ENCODE data around the gene CLSTN2.

Gene CLSTN2

DNA sequence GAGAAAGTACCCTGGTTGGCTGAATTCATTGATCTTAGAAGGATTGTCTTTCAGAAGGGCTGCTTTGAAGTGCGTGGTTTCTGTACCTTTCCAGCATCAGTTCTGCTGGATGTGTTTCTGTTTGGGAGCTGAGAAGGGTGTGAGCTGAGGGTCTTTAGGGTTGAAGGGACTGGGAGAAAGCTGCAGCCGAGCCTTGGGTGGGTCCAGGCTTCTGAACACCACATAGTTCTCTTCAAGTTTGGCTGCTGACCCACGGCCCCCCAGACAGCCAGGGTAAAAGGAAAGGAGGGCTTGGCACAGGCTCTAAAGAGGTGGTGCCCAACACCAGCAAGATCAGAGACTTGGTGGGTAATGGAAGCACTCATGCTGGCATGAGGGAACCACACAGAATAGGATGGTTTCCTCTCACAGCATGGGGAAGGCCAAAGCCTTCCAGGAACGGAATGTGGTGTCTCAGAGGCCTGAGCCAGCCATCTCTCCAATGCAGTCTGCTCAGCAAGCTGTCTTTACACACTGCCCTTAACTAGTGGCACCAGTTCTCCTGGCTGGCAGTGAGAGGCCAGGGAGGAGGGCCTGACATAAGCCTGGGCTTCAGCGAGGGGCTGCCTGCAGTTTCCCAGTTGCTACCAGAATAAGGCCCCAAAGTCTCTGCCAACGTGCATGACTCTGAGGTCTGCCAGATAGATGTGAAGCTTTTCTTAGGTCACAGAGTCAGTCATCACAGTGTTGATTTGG lies 503.9 kb downstream of the CLSTN2 start:
- DNase-seq = no peak

- DNase-seq = no peak
Observed at GRCh38 chr3:140439527-140439926, 504.5 kb downstream of the CLSTN2 start.

- DNase-seq = no peak
Observed at GRCh38 chr3:140440446-140440845, 505.5 kb downstream of the CLSTN2 start.

DNA sequence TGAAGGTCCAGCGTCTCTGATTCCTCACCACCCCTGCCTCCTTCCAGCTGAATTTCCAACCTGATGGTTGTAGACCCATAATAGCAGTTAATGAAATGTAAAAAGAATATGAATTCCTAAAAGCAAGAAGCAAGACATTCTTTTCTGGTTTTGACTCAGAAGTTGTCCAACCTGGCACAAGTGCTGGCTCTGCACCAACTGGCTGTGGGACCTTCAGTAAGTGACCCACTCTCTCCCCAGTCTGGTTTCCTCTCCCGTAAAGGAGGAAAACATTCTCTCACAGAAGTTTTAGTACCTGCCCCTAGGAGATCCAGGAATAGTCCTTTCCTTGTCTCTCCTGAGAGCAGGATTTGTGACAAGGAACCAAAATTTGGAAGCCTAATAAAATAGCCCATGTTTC lies 506.0 kb downstream of the CLSTN2 start:
- no peak for DNase-seq

DNA sequence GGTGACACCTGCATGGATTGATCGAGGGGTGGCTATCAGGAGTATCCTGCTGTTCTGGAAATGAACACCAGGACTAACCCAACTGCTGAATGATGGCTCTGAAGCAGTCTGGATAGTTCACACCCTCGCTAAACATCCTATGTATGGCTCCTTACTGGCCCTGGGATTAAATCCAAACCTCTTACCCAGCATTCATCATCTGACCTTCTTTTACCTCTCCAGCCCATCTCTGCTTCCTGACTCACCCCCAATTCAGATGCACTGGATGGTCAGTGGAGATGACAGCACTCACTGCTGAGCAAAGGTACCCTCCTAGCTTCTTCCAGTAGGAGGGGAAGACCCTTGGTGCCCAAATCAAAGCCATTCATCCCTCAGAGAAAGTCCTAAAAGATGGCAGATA lies 507.6 kb downstream of the CLSTN2 start:
- no peak for DNase-seq

DNA sequence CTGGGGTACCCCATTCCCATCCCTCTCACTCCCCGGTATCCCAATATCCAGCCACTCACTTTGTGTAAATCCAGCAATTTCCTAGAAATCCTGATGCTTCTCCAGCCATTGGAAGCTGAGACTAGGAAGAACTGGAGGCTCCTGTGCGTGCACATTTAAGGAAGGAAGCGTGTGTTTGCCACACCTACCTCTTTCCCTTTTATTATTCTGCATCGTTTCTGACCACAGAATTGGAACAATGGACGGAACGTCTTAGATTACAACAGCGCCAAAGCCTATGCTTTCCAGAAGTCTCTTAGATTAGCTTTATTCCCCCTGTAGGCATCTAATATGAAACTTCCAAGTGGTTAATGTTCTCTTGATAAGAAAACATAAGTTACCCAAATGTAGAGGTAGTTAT lies 508.1 kb downstream of the CLSTN2 start:
- DNase-seq = no peak

DNA sequence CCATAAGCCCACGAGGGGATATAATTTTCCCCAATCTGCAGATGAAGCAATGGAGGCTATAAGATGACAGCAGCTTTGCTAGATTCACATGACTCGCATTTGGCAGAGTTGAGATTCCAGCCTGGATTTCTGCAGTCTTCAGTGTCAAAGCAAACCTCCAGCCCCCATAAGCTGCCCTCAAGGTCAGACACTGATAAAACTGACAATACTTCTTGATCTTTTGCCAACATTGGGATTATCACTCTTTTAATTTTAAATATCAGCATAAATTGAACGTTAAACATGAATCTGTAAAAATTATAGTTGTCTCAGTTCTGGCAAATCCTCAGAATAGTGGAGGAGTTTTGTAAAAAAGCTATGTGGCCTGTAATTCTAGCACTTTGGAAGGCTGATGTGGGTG lies 508.8 kb downstream of the CLSTN2 start:
- no peak for DNase-seq

GRCh38 chr3:140446734-140447133 lies 511.7 kb downstream of the CLSTN2 start:
- DNase-seq = no peak

- no peak for DNase-seq
Observed at GRCh38 chr3:140447136-140447535, 512.2 kb downstream of the CLSTN2 start.

- DNase-seq = no peak
Observed at GRCh38 chr3:140448001-140448400, 513.0 kb downstream of the CLSTN2 start.

DNA sequence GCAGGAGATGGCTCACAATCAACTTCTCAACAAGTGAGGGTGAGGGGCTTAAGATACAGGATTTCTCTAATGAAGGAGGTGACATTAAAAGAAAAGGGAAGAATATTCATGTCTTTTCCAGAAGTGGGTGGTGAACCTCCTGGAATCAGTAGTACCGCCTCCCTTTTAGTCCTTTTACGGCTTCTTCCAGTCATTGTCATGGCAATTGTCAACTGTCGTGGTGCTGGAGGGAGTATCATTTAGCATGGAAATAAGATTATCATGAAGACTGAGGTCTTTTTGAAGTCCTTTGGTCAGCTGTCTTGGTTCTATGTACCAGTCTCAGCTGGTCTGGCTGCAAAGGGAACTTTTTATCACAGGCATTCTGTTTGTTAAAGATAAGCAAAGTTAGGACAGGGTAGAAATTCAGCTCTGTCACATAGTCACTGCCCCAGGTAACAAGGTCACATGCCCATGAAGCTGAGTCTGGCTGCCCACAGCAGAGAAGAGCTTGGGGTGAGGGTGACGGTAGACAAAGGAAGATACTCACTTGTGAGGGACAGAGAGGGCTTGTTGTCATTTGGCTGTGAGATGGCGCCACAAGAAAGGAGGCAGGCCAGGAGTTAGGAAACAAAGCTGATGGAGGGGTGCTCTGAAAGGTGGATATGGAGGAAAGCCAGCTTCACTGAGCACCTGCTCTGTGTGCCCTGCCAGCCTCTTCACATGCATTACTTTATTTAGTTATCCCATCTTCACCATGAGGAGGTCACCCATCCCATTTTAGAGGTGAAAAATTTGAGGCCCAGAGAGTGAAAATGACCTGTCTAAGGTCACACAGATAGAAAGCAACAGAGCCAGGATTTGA lies 514.6 kb downstream of the CLSTN2 start:
- DNase-seq = no peak

DNA sequence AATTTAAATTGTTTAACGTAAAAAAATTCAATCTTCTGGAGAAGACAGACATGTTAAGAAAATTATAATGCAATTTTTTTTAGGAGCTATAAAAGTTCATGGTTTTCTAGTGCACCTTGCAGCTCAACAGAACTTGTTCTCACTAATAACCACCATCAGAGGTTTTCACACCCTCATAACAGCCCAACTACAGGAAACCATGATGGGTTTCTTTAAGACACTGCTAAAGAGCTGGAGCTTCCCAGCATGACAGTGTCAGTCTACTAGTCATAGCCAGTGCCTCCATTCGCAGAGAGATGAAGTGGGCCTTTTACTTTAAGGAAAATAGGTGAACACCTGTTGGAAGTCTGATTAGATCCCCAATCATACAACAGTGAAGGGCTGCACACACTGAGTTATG lies 518.8 kb downstream of the CLSTN2 start:
- DNase-seq = no peak

DNA sequence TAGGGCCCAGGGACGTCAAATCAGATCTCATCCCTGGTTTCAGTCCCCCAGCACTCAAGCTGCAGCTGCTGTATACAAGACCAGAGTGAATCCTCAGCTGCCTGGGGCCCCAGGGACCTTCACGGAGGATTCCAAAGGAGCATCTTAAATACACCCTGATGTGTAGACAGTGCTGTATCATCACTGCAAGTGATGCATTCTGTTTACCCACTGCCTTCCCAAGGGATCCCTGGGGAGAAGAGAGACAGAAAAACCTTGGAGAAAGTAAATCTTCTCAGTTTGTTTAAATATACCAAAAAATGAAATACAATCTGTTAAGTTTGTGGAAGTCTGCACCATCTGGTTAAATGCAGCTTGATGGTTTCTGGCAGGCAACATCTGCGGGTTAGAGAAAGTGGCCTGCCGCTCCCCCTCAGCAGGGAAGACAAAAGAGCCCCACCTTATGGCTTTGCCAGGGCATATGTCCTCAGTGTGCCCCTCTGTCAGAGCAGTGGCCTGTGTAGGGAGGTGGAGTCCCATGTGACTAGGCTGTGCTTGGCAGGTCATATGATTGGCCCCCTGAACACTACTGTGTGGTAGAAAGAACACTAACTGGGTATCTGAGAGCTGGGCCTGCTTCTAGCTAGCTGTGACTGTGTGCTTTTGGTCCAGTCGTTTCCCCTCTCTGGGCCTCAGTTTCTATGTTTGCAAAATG lies 520.7 kb downstream of the CLSTN2 start:
- DNase-seq = no peak

- DNase-seq = no peak
Observed at GRCh38 chr3:140456974-140457373, 522.0 kb downstream of the CLSTN2 start.

DNA sequence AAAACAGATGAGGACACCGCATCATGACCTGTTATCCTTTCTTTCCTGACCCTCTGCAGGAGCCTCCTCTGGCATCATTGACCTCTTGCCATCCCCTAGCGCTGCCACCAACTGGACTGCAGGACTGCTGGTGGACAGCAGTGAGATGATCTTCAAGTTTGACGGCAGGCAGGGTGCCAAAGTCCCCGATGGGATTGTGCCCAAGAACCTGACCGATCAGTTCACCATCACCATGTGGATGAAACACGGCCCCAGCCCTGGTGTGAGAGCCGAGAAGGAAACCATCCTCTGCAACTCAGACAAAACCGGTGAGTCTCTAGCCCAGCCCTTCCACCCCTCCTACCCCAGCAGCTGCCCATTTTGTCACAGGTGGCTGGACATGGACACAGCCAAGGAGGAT lies 524.5 kb downstream of the CLSTN2 start:
- no peak for DNase-seq

- no peak for DNase-seq
Observed at GRCh38 chr3:140461250-140461649, 526.3 kb downstream of the CLSTN2 start.

DNA sequence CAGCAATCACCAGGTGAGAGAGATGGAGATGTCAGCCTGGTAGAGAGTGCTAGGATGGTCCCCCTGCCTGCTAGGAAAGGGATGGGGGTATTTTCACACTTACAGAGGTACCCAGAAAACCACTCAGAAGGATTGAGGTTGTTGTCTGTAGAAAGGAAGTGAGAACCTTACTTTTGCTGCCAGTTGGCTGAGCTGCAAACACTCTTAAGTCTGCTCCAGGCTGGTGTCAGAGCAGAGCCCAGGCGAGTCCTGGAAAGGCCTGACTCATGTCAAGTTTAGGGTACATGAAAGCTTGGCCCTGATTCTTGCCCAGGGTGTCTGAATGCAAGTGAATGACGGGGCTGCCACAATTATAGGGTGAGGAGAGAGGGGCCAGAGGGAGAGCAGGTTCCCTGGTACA lies 528.4 kb downstream of the CLSTN2 start:
- DNase-seq = no peak

GRCh38 chr3:140465988-140466387 lies 531.0 kb downstream of the CLSTN2 start:
- no peak for DNase-seq

GRCh38 chr3:140466535-140466934 lies 531.5 kb downstream of the CLSTN2 start:
- no peak for DNase-seq

DNA sequence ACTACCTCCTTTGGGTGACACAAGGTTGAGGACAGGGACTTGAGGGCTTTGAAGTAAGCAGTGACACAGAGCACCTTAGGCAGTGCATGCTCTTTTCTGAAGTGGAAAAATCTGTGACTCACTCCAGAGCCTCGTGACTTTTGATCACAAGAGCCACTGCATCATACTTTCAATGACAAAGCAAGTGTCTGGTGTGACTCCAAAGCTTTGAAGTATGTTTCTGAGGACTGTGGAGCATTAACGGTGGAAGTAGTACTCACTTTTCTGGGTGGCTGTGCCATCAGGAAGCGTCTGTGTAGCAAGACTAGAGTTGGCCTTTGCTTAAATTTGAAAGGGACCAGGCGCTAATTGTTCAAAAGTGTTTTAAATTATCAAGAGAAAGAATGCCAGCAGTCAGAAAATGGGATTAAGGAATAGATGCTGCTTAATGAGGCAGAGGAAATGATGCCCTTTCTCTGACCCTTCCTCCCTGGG lies 532.2 kb downstream of the CLSTN2 start:
- no peak for DNase-seq

- no peak for DNase-seq
Observed at GRCh38 chr3:140467796-140468315, 532.9 kb downstream of the CLSTN2 start.

GRCh38 chr3:140468407-140468806 lies 533.4 kb downstream of the CLSTN2 start:
- no peak for DNase-seq

DNA sequence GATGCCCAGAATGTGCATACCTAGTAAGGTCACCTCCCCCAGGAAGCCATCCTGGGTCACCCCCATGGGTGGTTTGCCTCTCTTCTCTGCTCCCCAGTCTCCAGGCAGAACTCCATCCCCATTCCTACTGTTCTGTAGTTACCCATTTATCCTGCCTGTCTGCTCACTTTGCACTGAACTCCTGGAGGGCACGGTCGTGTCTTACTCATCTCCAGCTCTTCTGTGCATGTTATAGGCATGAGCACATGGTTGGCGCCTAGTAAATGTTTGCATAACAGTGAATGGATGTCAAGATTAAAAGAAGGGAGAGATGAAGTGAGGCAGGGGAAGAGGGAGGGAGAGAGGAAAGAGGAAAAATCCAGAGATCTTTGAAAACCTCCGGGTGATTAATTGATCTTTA lies 534.5 kb downstream of the CLSTN2 start:
- DNase-seq = no peak

Measured in CD4-positive, alpha-beta T cell treated with Interleukin-12 subunit alpha and Interleukin-12 subunit beta, for 1 hour (primary cell).